HG03460 (cell line): ENCODE data around the gene TRIM61.

Experiments used
- ATAC-seq: cut with Tn5 transposase; IDR thresholded peaks from one replicate; pipeline ENCODE4 v1.9.1; 2021; ENCODE audit not compliant: unreplicated experiment

The TRIM61 gene

GRCh38 chr4:164918956-164919355 is 58.5 kb downstream of the TRIM61 start:
- ATAC-seq, result no peak
